CD4-positive, alpha-beta T cell treated with Interleukin-1 beta for 1 hour (primary cell): ENCODE results near the gene HEBP2.

Experiments used
- DNase-seq, 2 donors: peaks; one replicate each; pipeline ENCODE4 v3.0.0-alpha.2; 2020 to 2022

HEBP2 gene

DNA sequence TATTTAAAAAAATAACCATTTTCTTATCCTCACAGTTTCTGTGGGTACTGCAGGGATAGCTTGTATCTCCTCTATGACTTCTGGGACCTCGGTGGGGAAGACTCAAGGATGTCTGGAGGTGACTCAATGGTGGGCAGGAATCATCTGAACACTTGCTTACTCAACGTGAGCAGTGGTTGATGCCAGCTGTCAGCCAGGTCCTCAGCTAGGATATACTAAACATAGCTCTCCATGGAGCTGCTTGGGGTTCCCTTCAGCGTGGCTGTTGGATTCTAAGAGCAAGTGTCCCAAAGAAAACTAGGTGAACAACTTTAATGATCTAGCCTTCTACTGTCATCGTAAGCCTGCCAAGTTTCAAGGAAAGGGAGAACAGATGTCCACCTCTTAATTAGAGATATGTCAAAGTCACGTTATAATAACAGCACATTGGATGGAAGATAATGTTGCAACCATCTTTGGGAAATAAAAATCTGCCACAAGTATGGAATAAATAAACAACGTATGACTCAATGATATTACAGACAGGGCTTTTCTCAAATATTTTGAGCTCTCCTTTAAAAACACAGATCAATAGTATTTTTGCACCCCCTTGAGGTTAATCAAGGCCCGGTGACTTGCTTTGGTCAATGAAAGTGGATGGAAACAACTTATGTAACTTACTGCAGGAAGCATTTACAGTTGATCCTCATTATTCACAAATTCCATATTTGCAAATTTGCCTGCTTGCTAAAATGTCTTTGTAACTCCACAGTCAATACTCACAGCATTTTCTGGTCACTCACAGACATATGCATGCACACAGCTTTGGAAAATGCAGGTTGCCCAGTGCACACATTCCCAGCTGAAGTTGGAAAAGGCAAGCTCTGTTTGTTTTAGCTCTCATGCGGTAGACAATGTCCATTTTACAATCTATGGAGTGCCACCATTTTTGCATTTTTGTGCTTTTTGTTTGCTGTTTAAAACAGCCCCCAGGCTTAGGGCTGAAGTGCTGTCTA lies 6.6 kb upstream of the HEBP2 start:
- DNase-seq, result no peak

- no peak for DNase-seq
Observed at GRCh38 chr6:138400326-138400725, 3.7 kb upstream of the HEBP2 start.

- DNase-seq, result no peak
Observed at GRCh38 chr6:138401960-138402837, 1.8 kb upstream of the HEBP2 start.

- no peak for DNase-seq
Observed at GRCh38 chr6:138402838-138403187, 1.2 kb upstream of the HEBP2 start.

GRCh38 chr6:138403324-138403800 lies 661 bp upstream of the HEBP2 start:
- peak; percentile 28 to 32 for DNase-seq

DNA sequence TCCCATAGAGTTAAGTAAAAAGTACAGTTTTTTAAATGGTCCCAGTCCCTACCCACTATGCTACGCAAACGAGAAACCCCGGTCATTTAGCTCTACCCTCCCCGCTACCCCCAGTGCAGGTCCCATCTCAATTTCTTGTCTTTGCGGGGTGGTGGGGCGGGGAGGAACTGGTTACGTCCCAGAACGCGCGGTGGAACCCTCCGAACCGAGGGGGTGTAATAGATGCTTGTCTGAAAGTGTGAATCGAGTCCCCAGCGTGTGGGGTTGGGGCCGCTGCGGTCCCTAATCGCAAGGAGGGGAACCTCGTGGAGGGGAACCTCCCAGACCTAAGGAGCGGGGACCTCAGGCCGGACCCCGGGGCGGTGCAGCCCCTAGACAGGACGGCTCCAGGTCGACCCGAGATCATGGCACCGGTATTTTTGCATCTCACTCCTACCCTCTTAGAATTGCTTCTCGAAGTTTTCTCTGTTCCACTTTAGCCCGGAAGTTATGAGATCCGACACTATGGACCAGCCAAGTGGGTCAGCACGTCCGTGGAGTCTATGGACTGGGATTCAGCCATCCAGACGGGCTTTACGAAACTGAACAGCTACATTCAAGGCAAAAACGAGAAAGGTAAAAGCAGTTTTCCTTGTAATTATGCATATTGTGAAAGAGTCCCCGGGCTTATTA lies 779 bp downstream of the HEBP2 start:
- DNase-seq, result peak in 1 of 2 donors; percentile 18

GRCh38 chr6:138405816-138406413 lies 1.9 kb downstream of the HEBP2 start:
- DNase-seq, result no peak

DNA sequence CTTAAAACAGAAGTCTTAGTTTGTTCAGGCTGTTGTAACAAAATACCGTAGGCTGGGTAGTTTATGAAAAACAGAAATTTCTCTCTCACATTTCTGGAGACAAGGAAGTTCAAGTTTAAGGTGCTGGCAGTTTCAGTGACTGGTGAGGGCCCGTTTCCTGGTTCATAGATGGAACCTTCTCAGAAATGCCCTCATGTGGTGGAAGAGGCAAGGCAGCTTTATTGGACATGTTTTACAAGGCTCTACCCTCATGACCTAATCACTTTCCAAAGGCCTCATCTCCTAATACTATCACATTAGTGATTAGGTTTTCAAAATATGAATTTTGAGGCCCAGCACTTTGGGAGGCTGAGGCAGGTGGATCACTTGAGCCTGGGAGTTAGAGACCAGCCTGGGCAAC lies 2.4 kb downstream of the HEBP2 start:
- DNase-seq, result peak in 1 of 2 donors; percentile 3

DNA sequence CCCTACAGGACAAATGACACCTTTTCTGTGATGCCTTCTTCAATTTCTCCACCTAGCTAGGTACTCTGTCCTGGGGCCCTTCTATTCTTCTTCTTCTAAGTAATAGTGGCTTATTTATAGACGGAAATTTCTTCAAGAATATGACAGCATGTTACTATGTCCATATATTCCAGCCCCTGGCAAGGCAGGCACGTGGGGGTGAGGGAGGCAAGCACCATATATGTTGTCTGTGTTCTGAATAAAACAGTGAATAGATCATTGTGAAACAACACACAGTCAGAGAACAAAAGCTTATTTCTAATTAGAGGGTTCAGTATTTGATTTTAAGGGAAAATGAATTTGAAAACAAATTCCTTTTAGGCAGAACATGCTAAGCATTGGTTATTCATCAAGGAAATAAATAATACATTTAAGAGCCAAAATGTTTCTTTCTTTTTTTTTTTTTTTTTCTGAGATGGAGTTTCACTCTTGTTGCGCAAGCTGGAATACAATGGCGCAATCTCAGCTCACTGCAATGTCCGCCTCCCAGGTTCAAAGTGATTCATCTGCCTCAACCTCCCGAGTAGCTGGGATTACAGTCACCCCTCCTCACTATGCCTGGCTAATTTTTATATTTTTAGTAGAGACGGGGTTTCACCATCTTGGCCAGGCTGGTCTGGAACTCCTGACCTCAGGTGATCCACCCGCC lies 6.2 kb downstream of the HEBP2 start:
- DNase-seq, result peak in 1 of 2 donors; percentile 13

- DNase-seq, result no peak
Observed at GRCh38 chr6:138410972-138411880, 7.2 kb downstream of the HEBP2 start.

DNA sequence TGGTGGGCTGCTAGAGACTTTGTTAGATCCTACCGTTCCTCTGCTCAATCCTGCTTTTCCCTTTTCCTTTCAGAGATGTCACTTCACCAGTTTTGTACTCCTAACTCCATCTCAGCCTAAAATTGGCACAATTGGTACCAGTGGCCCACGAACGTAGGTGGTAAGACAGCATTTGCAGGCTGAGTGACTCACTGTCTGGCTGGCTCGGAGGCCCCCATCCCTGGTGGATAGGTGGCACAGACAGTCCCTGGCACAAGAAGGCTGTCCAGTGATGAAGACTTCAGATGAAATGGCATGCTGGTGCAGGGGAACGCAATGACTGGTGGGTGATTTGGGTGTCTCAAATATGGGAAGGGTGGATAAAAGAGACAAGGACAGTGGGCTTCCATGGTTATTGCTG lies 11.1 kb downstream of the HEBP2 start:
- no peak for DNase-seq

GRCh38 chr6:138416206-138416605 lies 12.2 kb downstream of the HEBP2 start:
- no peak for DNase-seq

DNA sequence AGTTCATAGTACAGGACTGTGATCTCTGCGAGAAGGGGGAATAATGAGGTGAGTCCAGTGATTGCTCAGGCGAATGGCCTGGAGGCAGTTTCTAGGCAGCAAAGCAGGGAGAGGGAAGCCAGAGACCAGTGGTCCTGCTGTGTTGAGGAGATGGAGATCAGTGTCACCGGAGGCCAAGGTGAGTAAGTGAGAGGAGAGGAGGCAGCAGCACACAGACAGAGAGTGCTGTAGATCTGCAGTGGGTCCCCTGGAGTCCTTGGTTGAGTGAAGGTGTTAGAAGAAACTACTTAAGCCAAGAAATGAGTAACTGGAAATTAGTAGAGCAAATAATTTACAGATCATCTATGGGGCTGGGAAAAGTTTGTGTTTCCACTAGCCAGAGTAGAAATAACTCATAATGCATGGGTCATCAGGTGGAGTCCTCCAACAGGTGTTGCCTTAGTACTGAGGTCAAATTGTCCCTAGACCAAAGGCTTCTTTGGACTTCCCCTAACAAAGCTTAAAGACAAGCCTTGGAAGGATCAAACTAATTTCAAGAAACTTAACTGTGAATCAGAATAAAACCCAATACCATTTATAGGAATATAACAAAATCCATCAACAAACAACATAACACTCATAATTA lies 13.6 kb downstream of the HEBP2 start:
- no peak for DNase-seq

DNA sequence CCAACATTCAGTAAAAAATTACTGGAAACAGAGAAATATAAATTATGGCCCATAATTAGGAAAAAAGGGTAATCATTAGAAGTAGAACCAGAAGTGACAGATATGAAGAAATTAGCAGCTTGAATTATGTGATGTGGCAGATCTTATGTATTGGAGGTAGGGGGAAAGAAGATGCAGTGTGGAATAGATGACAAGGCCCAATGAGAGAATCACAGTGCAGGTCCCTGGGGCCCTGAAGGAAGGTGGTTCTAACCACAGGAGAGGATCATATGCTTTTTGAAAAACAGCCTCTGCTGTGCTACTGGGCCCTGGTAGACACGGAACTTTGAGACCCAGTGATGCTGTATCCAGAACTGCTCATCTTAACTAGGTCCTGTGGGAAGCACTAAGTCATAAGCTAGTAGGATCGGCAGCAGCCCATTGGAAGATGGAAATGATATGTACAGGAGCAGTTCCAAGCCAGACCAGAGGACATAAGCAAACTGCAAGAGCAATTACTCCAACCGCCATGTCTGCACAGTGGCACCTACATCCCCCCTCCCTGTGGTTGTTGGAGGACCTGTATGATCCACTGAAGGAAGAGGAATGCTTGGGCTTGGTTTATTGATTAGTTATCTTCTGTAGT lies 14.2 kb downstream of the HEBP2 start:
- no peak for DNase-seq

DNA sequence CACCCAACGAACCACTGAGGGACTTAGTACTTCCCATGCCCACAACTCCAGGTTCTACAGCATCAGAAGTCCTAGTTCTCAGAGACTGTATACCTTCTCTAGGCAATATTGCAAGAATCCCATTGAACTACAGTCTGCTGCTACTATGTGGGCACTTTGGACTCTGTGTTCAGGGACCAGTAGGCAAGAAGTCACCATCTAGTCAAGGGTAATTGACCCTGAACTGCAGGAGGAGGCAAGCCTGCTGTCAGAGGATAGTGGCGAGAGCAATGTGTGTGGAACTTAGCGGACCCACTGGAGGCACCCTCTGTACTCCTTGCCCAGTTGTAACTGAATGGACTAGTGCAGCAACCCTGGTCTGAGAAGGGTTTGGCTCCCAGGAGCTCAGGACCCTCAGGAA lies 15.7 kb downstream of the HEBP2 start:
- DNase-seq, result no peak

GRCh38 chr6:138420356-138420755 lies 16.3 kb downstream of the HEBP2 start:
- no peak for DNase-seq

- DNase-seq, result no peak
Observed at GRCh38 chr6:138421089-138421488, 17.1 kb downstream of the HEBP2 start.

DNA sequence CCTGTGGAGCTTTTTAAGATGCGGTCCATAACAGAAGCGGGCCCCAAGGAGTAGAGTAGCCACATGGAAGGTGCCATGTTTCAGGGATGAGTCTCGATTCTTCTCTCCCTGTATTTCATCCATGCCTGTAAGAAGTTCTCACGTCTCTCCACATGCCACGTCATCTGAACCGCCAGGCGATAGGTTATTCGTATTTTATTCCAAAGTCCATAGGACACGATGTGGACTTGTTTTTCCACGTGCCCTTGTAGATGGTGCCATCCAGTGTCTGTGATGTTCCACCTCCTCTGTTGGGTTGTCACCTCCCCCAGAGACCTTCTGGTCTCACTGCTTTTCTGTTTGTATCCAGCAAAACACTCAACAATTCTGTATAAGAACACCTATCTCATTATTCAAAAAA lies 17.6 kb downstream of the HEBP2 start:
- DNase-seq, result no peak

- no peak for DNase-seq
Observed at GRCh38 chr6:138422861-138423260, 18.8 kb downstream of the HEBP2 start.
